ENCODE data around the gene CEP164. TPM values are rescaled to one million over a fixed set of nuclear protein-coding genes. Genes with fewer than 3 reads are reported as not detected.

CEP164 gene
- total and polyA plus RNA-seq, 2 of the 4 experiments (the other 2 are of a cell fraction), result 23.3 to 26.9 TPM

DNA sequence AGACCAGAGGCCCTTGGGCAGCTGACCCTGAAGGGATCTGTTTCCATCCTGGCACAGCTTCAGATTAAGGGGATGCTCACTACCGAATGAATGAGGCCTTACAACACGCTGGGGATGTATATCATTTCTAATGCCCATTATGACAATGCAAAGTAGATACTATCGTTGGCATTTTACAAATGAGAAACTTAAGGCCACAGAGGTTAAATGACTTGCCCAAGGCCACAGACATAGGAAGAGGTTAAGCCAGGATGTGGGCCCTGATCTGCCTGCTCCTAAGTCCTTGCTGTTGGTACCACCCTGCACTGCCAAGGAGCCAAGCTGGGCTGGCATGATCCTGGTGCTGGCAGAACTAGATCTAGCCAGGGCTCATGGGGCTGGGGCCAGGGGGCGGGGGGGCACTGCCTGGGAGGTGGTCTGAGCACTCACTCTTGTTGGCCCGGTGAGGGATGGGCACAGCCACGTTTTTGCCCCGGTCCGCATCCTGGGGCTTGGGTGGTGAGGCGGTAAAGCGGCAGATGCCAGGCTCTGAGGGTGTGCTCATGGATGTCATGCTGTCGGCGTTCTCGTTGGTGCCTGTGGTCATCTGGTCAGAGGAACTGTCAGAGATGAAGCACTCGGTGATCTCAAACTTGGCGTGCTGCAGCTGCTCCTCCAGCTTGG lies 102.8 kb downstream of the CEP164 start:
- intact Hi-C loops (cut with micrococcal nuclease), result no loop called here
- no peak overlapping the region for H2BK120ac ChIP-seq (ENCODE audit: low read depth, low read length)
- peaks cover 16% of the 10 kb centered on the region for H3K27me3 ChIP-seq (ENCODE audit: control insufficient read depth, insufficient read depth, low read length)
- no peak overlapping the region for H2BK15ac ChIP-seq (ENCODE audit: low read depth, low read length)
- no peak overlapping the region for H2AFZ ChIP-seq (replicated peaks; ENCODE audit: low read length, poor library complexity)
- no peak overlapping the region for H3K4me3 ChIP-seq (ENCODE audit: insufficient read depth, low read depth, low read length)
- no peak overlapping the region for H2BK20ac ChIP-seq (ENCODE audit: low read depth, low read length)
- H4K20me1 ChIP-seq (ENCODE audit: insufficient read depth, low read length), result no peaks in the 10 kb centered on the region
- in situ Hi-C loops (cut with MboI; ENCODE audit: low sequenced_read_pairs), result no loop called here
- H4K91ac ChIP-seq (ENCODE audit: insufficient read depth, low read depth, low read length), result no peak overlapping the region
- H3K23ac ChIP-seq (ENCODE audit: low read depth, low read length), result no peak overlapping the region
- ATAC-seq (ENCODE audit: low read depth) (no peak), DNase-seq (no peak)
- H3K14ac ChIP-seq (replicated peaks; ENCODE audit: low read depth, low read length), result no peak overlapping the region
- no peaks in the 10 kb centered on the region for H3K9me3 ChIP-seq (ENCODE audit: control insufficient read depth, insufficient read depth, low read length)
- no peak overlapping the region for H3K4ac ChIP-seq (ENCODE audit: low read depth, low read length)
- BruUV-seq (replicated peaks), result no TSS peak
- H3K27ac ChIP-seq (ENCODE audit: insufficient read depth, low read length), result no peak overlapping the region
- no peak overlapping the region for H2AK9ac ChIP-seq (replicated peaks; ENCODE audit: low read depth, low read length, poor library complexity)
- no peaks in the 10 kb centered on the region for H3K4me1 ChIP-seq (ENCODE audit: control insufficient read depth, insufficient read depth, low read length)
- no peak overlapping the region for H3K4me2 ChIP-seq (ENCODE audit: low read depth, low read length)
- no peaks in the 10 kb centered on the region for H3K79me1 ChIP-seq (ENCODE audit: low read depth in 1 of 2, low read length in 2 of 2)
- H3K9me1 ChIP-seq (ENCODE audit: insufficient read depth, low read length), result no peaks in the 10 kb centered on the region
- POLR2A ChIA-PET (ENCODE audit: unreplicated experiment), result no interaction called here
- no peak overlapping the region for H3K56ac ChIP-seq (ENCODE audit: extremely low read depth, insufficient read depth, low read length)
- no peak overlapping the region for H2AK5ac ChIP-seq (ENCODE audit: low read depth, low read length)
- no peak overlapping the region for H4K8ac ChIP-seq (ENCODE audit: low read depth in 2 of 2, low read length in 2 of 2)
- H3K9ac ChIP-seq (ENCODE audit: low read depth, low read length), result no peak overlapping the region
- CTCF ChIA-PET, result no interaction called here
- TF ChIP-seq, protein P1, sequence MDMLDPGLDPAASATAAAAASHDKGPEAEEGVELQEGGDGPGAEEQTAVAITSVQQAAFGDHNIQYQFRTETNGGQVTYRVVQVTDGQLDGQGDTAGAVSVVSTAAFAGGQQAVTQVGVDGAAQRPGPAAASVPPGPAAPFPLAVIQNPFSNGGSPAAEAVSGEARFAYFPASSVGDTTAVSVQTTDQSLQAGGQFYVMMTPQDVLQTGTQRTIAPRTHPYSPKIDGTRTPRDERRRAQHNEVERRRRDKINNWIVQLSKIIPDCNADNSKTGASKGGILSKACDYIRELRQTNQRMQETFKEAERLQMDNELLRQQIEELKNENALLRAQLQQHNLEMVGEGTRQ (IDR thresholded peaks at IDR 0.05; ENCODE audit: low read depth, low read length), result no peak
- TF ChIP-seq RCOR1 (IDR thresholded peaks at IDR 0.05; ENCODE audit: insufficient replicate concordance, low read length), result no peak
- H3K18ac ChIP-seq (ENCODE audit: low read depth, low read length), result no peak overlapping the region
- dilution Hi-C loops (cut with HindIII; ENCODE audit: low sequenced_read_pairs, unreplicated experiment), result no loop called here
- no peak overlapping the region for H4K5ac ChIP-seq (ENCODE audit: low read depth, low read length)
- H2BK5ac ChIP-seq (ENCODE audit: low read depth, low read length, poor library complexity, severe bottlenecking), result no peak overlapping the region
- WGBS, 2 experiments (ENCODE audit: extremely low coverage in 2 of 2, insufficient read length in 1 of 2), result 85% methylated on average over 4 of the region's 15 CpGs; no CpG with 5 or more reads in 1 of the 2 experiments
- H3K36me3 ChIP-seq (ENCODE audit: control insufficient read depth, insufficient read depth, low read length), result no peaks in the 10 kb centered on the region

Data from IMR-90 (cell line).